ENCODE data around the gene MRTFA.

DNA sequence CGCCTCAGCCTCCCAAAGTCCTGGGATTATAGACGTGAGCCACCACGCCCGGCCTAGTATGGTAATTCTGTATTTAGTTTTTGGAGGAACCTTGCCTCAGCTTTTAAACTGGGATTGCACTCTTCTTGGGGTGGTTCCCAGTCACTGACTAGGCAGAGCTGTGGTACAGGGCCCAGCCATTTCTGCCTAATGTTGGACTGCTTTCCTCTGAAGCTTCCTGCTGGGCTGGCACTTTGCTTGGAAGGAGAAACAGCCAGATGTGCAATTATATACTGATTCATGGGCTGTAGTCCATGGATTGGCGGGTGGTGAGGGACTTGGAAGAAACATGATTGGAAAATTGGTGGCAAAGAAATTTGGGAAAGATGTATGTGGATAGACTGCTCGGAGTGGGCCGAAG is 25.2 kb upstream of the MRTFA start:
- TF ChIP-seq, protein P1, sequence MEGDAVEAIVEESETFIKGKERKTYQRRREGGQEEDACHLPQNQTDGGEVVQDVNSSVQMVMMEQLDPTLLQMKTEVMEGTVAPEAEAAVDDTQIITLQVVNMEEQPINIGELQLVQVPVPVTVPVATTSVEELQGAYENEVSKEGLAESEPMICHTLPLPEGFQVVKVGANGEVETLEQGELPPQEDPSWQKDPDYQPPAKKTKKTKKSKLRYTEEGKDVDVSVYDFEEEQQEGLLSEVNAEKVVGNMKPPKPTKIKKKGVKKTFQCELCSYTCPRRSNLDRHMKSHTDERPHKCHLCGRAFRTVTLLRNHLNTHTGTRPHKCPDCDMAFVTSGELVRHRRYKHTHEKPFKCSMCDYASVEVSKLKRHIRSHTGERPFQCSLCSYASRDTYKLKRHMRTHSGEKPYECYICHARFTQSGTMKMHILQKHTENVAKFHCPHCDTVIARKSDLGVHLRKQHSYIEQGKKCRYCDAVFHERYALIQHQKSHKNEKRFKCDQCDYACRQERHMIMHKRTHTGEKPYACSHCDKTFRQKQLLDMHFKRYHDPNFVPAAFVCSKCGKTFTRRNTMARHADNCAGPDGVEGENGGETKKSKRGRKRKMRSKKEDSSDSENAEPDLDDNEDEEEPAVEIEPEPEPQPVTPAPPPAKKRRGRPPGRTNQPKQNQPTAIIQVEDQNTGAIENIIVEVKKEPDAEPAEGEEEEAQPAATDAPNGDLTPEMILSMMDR (IDR thresholded peaks at IDR 0.05): no peak
- no peak for TF ChIP-seq POLR2A (IDR thresholded peaks at IDR 0.05)
- TF ChIP-seq POLR2AphosphoS5 (IDR thresholded peaks at IDR 0.05): no peak
